ENCODE measurements around the gene MGLL. TPM values are rescaled to one million over a fixed set of nuclear protein-coding genes. Genes with fewer than 3 reads are reported as not detected.

MGLL gene
- total RNA-seq, 1 donor from 2014 or later = 12.5 TPM

DNA sequence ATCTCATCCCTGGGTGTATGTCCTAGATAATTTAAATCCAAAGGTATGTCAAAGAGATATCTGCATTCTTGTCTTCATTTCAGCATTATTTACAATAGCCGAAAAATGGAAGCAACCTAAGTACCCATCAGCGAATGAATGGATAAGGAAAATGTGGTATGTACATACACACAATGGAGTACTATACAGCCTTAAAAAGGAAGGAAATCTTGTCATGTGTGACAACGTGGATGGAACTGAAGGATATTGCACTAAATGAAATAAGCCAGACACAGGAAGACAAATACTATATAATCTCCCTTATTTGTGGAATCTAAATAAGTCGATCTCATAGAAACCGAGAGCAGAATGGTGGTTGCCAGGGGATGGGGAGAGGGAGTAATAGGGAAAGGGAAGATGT, 16.8 kb upstream of the MGLL start:
- Histone ChIP-seq H3K4me1 (ENCODE audit: control insufficient read depth in 3 of 3, insufficient read depth in 3 of 3, low read length in 3 of 3) (no peaks in the 10 kb centered on the region), H3K4me3 (ENCODE audit: low read length in 3 of 3) (no peak overlapping the region), H3K9me3 (ENCODE audit: control insufficient read depth in 3 of 3, low read length in 3 of 3) (no peaks in the 10 kb centered on the region), H3K9ac (ENCODE audit: low read depth in 1 of 3, low read length in 3 of 3) (no peak overlapping the region), H3K27me3 (ENCODE audit: control insufficient read depth in 3 of 3, insufficient read depth in 3 of 3, low read length in 3 of 3) (no peaks in the 10 kb centered on the region), H3K36me3 (ENCODE audit: control insufficient read depth in 3 of 3, insufficient read depth in 3 of 3, low read length in 3 of 3) (no peaks in the 10 kb centered on the region), H3K27ac (ENCODE audit: low read depth, low read length) (no peak overlapping the region)

DNA sequence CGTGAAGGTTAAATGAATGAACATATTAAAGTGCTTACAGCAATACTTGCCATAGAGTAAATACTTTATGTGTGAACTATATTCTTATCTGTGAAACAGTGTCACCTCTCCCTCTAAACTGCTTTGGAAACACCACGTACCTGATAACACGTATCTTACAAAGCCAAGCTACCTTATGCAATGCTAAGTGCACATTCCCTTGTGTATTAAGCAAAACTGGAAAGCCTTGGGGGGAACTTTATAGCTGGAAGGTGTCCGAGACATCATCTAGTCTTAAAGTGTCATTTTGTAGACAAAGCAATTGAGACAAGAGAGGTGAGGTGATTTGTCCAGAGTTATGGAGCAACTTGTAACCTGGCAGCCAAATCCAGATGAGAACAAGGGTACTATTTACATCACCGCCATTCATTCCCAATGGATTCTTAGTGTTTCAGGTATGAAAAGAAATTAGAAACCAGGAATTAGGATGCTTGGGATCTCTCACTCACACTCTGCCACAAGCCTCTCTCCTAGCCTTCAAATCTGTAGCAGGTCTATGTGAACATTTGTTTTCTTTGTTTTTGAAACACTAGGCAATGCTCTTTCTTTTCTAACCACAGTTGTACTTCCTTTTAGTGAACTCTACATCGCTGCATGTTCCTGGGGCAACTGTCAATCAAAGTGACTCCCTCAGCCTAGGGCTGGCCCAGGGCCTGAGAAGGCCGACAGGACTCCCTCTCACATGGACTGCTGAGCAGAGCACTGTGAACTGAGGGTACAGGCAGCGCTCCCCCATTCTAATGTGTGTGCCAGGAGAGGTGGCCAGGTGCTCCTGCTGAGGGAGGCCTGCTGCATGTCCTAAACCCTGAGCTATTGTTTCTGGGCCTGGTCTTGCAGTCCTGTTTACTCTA, 13.9 kb upstream of the MGLL start:
- no peaks in the 10 kb centered on the region for H3K4me1 ChIP-seq (ENCODE audit: control insufficient read depth in 3 of 3, insufficient read depth in 3 of 3, low read length in 3 of 3)
- no peak overlapping the region for H3K27ac ChIP-seq (ENCODE audit: low read depth, low read length)
- H3K9me3 ChIP-seq (ENCODE audit: control insufficient read depth in 3 of 3, low read length in 3 of 3) = no peaks in the 10 kb centered on the region
- H3K4me3 ChIP-seq (ENCODE audit: low read length in 3 of 3) = no peak overlapping the region
- no peak overlapping the region for H3K9ac ChIP-seq (ENCODE audit: low read depth in 1 of 3, low read length in 3 of 3)
- H3K36me3 ChIP-seq (ENCODE audit: control insufficient read depth in 3 of 3, insufficient read depth in 3 of 3, low read length in 3 of 3) = no peaks in the 10 kb centered on the region
- H3K27me3 ChIP-seq (ENCODE audit: control insufficient read depth in 3 of 3, insufficient read depth in 3 of 3, low read length in 3 of 3) = no peaks in the 10 kb centered on the region

GRCh38 chr3:127834771-127835170, 12.5 kb upstream of the MGLL start:
- H3K4me3 ChIP-seq (ENCODE audit: low read length in 3 of 3) = no peak overlapping the region
- H3K36me3 ChIP-seq (ENCODE audit: control insufficient read depth in 3 of 3, insufficient read depth in 3 of 3, low read length in 3 of 3) = no peaks in the 10 kb centered on the region
- H3K9me3 ChIP-seq (ENCODE audit: control insufficient read depth in 3 of 3, low read length in 3 of 3) = peaks cover 0 to 2% (median 0%) of the 10 kb centered on the region in 3 donors
- no peak overlapping the region for H3K27ac ChIP-seq (ENCODE audit: low read depth, low read length)
- H3K27me3 ChIP-seq (ENCODE audit: control insufficient read depth in 3 of 3, insufficient read depth in 3 of 3, low read length in 3 of 3) = no peaks in the 10 kb centered on the region
- no peaks in the 10 kb centered on the region for H3K4me1 ChIP-seq (ENCODE audit: control insufficient read depth in 3 of 3, insufficient read depth in 3 of 3, low read length in 3 of 3)
- no peak overlapping the region for H3K9ac ChIP-seq (ENCODE audit: low read depth in 1 of 3, low read length in 3 of 3)

- H3K36me3 ChIP-seq (ENCODE audit: control insufficient read depth in 3 of 3, insufficient read depth in 3 of 3, low read length in 3 of 3) = no peaks in the 10 kb centered on the region
- H3K27me3 ChIP-seq (ENCODE audit: control insufficient read depth in 3 of 3, insufficient read depth in 3 of 3, low read length in 3 of 3) = no peaks in the 10 kb centered on the region
- no peak overlapping the region for H3K9ac ChIP-seq (ENCODE audit: low read depth in 1 of 3, low read length in 3 of 3)
- no peak overlapping the region for H3K4me3 ChIP-seq (ENCODE audit: low read length in 3 of 3)
- H3K9me3 ChIP-seq (ENCODE audit: control insufficient read depth in 3 of 3, low read length in 3 of 3) = peaks cover 0 to 2% (median 0%) of the 10 kb centered on the region in 3 donors
- no peaks in the 10 kb centered on the region for H3K4me1 ChIP-seq (ENCODE audit: control insufficient read depth in 3 of 3, insufficient read depth in 3 of 3, low read length in 3 of 3)
- no peak overlapping the region for H3K27ac ChIP-seq (ENCODE audit: low read depth, low read length)
These were observed 11.1 kb upstream of the MGLL start for GRCh38 chr3:127833281-127834032.

GRCh38 chr3:127831723-127832172, 9.4 kb upstream of the MGLL start:
- Histone ChIP-seq H3K9ac (ENCODE audit: low read depth in 1 of 3, low read length in 3 of 3) (no peak overlapping the region), H3K9me3 (ENCODE audit: control insufficient read depth in 3 of 3, low read length in 3 of 3) (peaks cover 0 to 2% (median 0%) of the 10 kb centered on the region in 3 donors), H3K27me3 (ENCODE audit: control insufficient read depth in 3 of 3, insufficient read depth in 3 of 3, low read length in 3 of 3) (no peaks in the 10 kb centered on the region), H3K27ac (ENCODE audit: low read depth, low read length) (no peak overlapping the region), H3K4me3 (ENCODE audit: low read length in 3 of 3) (no peak overlapping the region), H3K36me3 (ENCODE audit: control insufficient read depth in 3 of 3, insufficient read depth in 3 of 3, low read length in 3 of 3) (no peaks in the 10 kb centered on the region), H3K4me1 (ENCODE audit: control insufficient read depth in 3 of 3, insufficient read depth in 3 of 3, low read length in 3 of 3) (no peaks in the 10 kb centered on the region)

- H3K27me3 ChIP-seq (ENCODE audit: control insufficient read depth in 3 of 3, insufficient read depth in 3 of 3, low read length in 3 of 3) = no peaks in the 10 kb centered on the region
- H3K4me1 ChIP-seq (ENCODE audit: control insufficient read depth in 3 of 3, insufficient read depth in 3 of 3, low read length in 3 of 3) = no peaks in the 10 kb centered on the region
- no peak overlapping the region for H3K27ac ChIP-seq (ENCODE audit: low read depth, low read length)
- no peak overlapping the region for H3K9ac ChIP-seq (ENCODE audit: low read depth in 1 of 3, low read length in 3 of 3)
- H3K36me3 ChIP-seq (ENCODE audit: control insufficient read depth in 3 of 3, insufficient read depth in 3 of 3, low read length in 3 of 3) = no peaks in the 10 kb centered on the region
- H3K4me3 ChIP-seq (ENCODE audit: low read length in 3 of 3) = no peak overlapping the region
- peaks cover 0 to 2% (median 0%) of the 10 kb centered on the region in 3 donors for H3K9me3 ChIP-seq (ENCODE audit: control insufficient read depth in 3 of 3, low read length in 3 of 3)
These were observed 7.2 kb upstream of the MGLL start for GRCh38 chr3:127829537-127829936.

- Histone ChIP-seq H3K9me3 (ENCODE audit: control insufficient read depth in 3 of 3, low read length in 3 of 3) (peaks cover 0 to 2% (median 0%) of the 10 kb centered on the region in 3 donors), H3K4me1 (ENCODE audit: control insufficient read depth in 3 of 3, insufficient read depth in 3 of 3, low read length in 3 of 3) (peaks cover 3 to 6% (median 5%) of the 10 kb centered on the region in 3 donors), H3K27me3 (ENCODE audit: control insufficient read depth in 3 of 3, insufficient read depth in 3 of 3, low read length in 3 of 3) (no peaks in the 10 kb centered on the region), H3K9ac (ENCODE audit: low read depth in 1 of 3, low read length in 3 of 3) (no peak overlapping the region), H3K27ac (ENCODE audit: low read depth, low read length) (no peak overlapping the region), H3K36me3 (ENCODE audit: control insufficient read depth in 3 of 3, insufficient read depth in 3 of 3, low read length in 3 of 3) (no peaks in the 10 kb centered on the region), H3K4me3 (ENCODE audit: low read length in 3 of 3) (no peak overlapping the region)
These were observed 5.5 kb upstream of the MGLL start for GRCh38 chr3:127827808-127828207.

DNA sequence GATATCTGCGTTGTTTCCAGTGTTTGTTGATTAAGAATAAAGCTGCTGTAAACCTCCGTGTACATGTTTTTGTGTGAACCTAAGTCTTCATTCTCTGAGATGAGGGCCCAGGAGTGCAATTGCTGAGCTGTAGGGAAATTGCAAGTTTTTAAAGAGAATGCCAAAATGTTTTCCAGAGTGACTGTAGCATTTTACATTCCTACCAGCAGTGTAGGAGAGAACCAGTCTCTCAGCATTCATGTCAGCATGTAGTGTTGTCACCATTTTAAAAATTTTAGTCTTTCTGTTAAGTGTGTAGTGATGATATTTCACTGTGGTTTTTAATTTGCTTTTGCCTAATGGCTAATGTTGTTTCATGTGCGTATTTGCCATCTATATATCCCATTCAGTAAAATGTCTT, 3.4 kb upstream of the MGLL start:
- no peak overlapping the region for H3K4me3 ChIP-seq (ENCODE audit: low read length in 3 of 3)
- H3K9ac ChIP-seq (ENCODE audit: low read depth in 1 of 3, low read length in 3 of 3) = no peak overlapping the region
- peaks cover 0 to 2% (median 0%) of the 10 kb centered on the region in 3 donors for H3K9me3 ChIP-seq (ENCODE audit: control insufficient read depth in 3 of 3, low read length in 3 of 3)
- no peaks in the 10 kb centered on the region for H3K36me3 ChIP-seq (ENCODE audit: control insufficient read depth in 3 of 3, insufficient read depth in 3 of 3, low read length in 3 of 3)
- H3K4me1 ChIP-seq (ENCODE audit: control insufficient read depth in 3 of 3, insufficient read depth in 3 of 3, low read length in 3 of 3) = peaks cover 11 to 22% (median 13%) of the 10 kb centered on the region in 3 donors
- H3K27ac ChIP-seq (ENCODE audit: low read depth, low read length) = no peak overlapping the region
- H3K27me3 ChIP-seq (ENCODE audit: control insufficient read depth in 3 of 3, insufficient read depth in 3 of 3, low read length in 3 of 3) = no peaks in the 10 kb centered on the region

DNA sequence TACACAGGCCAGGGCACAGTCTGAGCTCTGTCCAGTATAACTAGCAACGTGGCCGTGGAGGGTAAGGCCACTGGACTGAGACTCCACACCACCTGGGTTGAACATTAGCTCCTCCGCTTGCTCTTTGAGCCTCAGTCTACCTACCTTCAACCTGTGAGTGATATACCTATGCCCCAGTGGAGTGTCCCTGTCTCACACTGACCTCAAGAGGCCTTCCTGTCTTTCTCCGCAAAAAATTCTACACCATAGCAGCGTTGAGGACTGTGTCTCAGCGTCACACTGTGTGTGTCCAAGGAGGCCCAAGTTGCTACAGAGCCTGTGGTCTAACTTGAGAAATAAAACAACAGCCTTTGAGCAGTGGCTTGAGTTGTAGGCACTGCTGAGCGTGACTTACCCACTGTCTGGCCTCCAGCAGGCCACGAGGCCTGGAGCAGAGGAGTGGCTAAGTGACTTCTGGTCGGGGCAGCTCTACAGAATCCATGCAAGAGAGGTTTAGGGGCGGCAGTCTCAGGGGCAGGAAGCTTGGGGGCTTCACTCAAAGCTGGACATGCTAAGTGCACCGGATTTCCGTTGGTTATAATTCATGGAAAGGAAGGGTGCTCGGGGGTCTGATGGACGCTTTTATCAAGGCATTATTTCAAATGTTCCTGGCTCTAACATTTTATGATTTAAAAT, 2.0 kb upstream of the MGLL start:
- H3K27ac ChIP-seq (ENCODE audit: low read depth, low read length) = no peak overlapping the region
- H3K9me3 ChIP-seq (ENCODE audit: control insufficient read depth in 3 of 3, low read length in 3 of 3) = no peaks in the 10 kb centered on the region
- H3K4me3 ChIP-seq (ENCODE audit: low read length in 3 of 3) = no peak overlapping the region
- H3K36me3 ChIP-seq (ENCODE audit: control insufficient read depth in 3 of 3, insufficient read depth in 3 of 3, low read length in 3 of 3) = peaks cover 0 to 5% (median 0%) of the 10 kb centered on the region in 3 donors
- H3K9ac ChIP-seq (ENCODE audit: low read depth in 1 of 3, low read length in 3 of 3) = no peak overlapping the region
- peaks cover 17 to 35% (median 26%) of the 10 kb centered on the region in 3 donors for H3K4me1 ChIP-seq (ENCODE audit: control insufficient read depth in 3 of 3, insufficient read depth in 3 of 3, low read length in 3 of 3)
- H3K27me3 ChIP-seq (ENCODE audit: control insufficient read depth in 3 of 3, insufficient read depth in 3 of 3, low read length in 3 of 3) = no peaks in the 10 kb centered on the region

Data from skeletal muscle tissue (tissue), 4 donors.